Stimulated activated CD8-positive, alpha-beta memory T cell treated with anti-CD3 and anti-CD28 coated beads, Interleukin-15, amount 100 ng/mL, for 1 hour (primary cell): ENCODE results near the gene RALGAPA2.

Source experiments
- DNase-seq: peaks from one replicate; pipeline ENCODE4 v3.0.0-alpha.2; 2020; ENCODE audit warnings: low read depth

The RALGAPA2 gene

GRCh38 chr20:20628314-20628713 is 84.1 kb downstream of the RALGAPA2 start:
- no peak for DNase-seq

- no peak for DNase-seq
These were observed 85.0 kb downstream of the RALGAPA2 start for GRCh38 chr20:20627471-20627870.

- DNase-seq, result no peak
These were observed 87.5 kb downstream of the RALGAPA2 start for GRCh38 chr20:20624914-20625313.

GRCh38 chr20:20621195-20621594 is 91.2 kb downstream of the RALGAPA2 start:
- no peak for DNase-seq

GRCh38 chr20:20614391-20614790 is 98.1 kb downstream of the RALGAPA2 start:
- DNase-seq, result no peak

- no peak for DNase-seq
These were observed 100.2 kb downstream of the RALGAPA2 start for GRCh38 chr20:20612251-20612650.

- no peak for DNase-seq
These were observed 101.3 kb downstream of the RALGAPA2 start for GRCh38 chr20:20611167-20611566.

- DNase-seq, result no peak
These were observed 102.9 kb downstream of the RALGAPA2 start for GRCh38 chr20:20609522-20609921.

GRCh38 chr20:20608641-20609040 is 103.8 kb downstream of the RALGAPA2 start:
- DNase-seq, result no peak

GRCh38 chr20:20608041-20608440 is 104.4 kb downstream of the RALGAPA2 start:
- DNase-seq, result no peak

- no peak for DNase-seq
These were observed 105.6 kb downstream of the RALGAPA2 start for GRCh38 chr20:20606881-20607280.

GRCh38 chr20:20606050-20606449 is 106.4 kb downstream of the RALGAPA2 start:
- no peak for DNase-seq

- no peak for DNase-seq
These were observed 107.5 kb downstream of the RALGAPA2 start for GRCh38 chr20:20604907-20605306.

- DNase-seq, result no peak
These were observed 108.1 kb downstream of the RALGAPA2 start for GRCh38 chr20:20604357-20604756.

GRCh38 chr20:20603339-20603990 is 109.0 kb downstream of the RALGAPA2 start:
- no peak for DNase-seq

GRCh38 chr20:20597966-20598365 is 114.5 kb downstream of the RALGAPA2 start:
- DNase-seq, result no peak

GRCh38 chr20:20594171-20594530 is 118.3 kb downstream of the RALGAPA2 start:
- DNase-seq, result no peak

- DNase-seq, result no peak
These were observed 118.8 kb downstream of the RALGAPA2 start for GRCh38 chr20:20593447-20594170.

GRCh38 chr20:20585146-20585545 is 127.3 kb downstream of the RALGAPA2 start:
- DNase-seq, result no peak

- DNase-seq, result no peak
These were observed 129.7 kb downstream of the RALGAPA2 start for GRCh38 chr20:20582734-20583133.

GRCh38 chr20:20580139-20580538 is 132.3 kb downstream of the RALGAPA2 start:
- DNase-seq, result no peak

GRCh38 chr20:20578838-20579237 is 133.6 kb downstream of the RALGAPA2 start:
- DNase-seq, result no peak

GRCh38 chr20:20573797-20574196 is 138.6 kb downstream of the RALGAPA2 start:
- DNase-seq, result no peak
